Keratinocyte (primary cell): Measurements from ENCODE around the gene TRIML1. TPM values are rescaled to one million over a fixed set of nuclear protein-coding genes. Genes with fewer than 3 reads are reported as not detected.

ENCODE experiments used
- DNase-seq: peaks from one replicate; pipeline ENCODE4 v3.0.0-alpha.2; 2011; ENCODE audit warnings: low read depth, missing footprints, low spot score
- FAIRE-seq: peaks from 2 replicates; lab custom pipeline; 2011; peaks lifted over from hg19 to GRCh38; lab: Jason Lieb, UNC
- H2AFZ ChIP-seq: 2 replicates; pipeline ENCODE4 v1.6.0; 2012; ENCODE audit warnings: low read length, control low read depth, inconsistent platforms; ENCODE audit not compliant: control insufficient read depth
- H3K27ac ChIP-seq: 2 replicates; pipeline ENCODE4 v1.5.1; 2011; ENCODE audit warnings: low read length; ENCODE audit not compliant: control insufficient read depth, insufficient read depth
- H3K27me3 ChIP-seq: 3 replicates; pipeline ENCODE4 v1.6.0; 2011; ENCODE audit warnings: low read length; ENCODE audit not compliant: control insufficient read depth, insufficient read depth; ENCODE audit errors: extremely low read depth
- H3K36me3 ChIP-seq, 2 experiments: 2 replicates in 1 of 2; 3 replicates in 1 of 2; pipeline ENCODE4 v1.5.1; 2011; ENCODE audit warnings: low read length in 2 of 2, mild to moderate bottlenecking in 1 of 2; ENCODE audit not compliant: control insufficient read depth in 2 of 2, insufficient read depth in 2 of 2; ENCODE audit errors: extremely low read depth in 1 of 2
- H3K4me1 ChIP-seq: 3 replicates; pipeline ENCODE4 v1.5.1; 2011; ENCODE audit warnings: low read length; ENCODE audit not compliant: control insufficient read depth, insufficient read depth; ENCODE audit errors: extremely low read depth
- H3K4me2 ChIP-seq: 3 replicates; pipeline ENCODE4 v1.6.0; 2011; ENCODE audit warnings: low read depth, low read length; ENCODE audit not compliant: control insufficient read depth, insufficient read depth; ENCODE audit errors: extremely low read depth
- H3K4me3 ChIP-seq, 3 experiments: fragments of 200-600 bp in 1 of 3; sonication (generic) in 1 of 3; 2 replicates in 2 of 3; 3 replicates in 1 of 3; pipeline ENCODE4 v1.5.1; 2011 to 2016; ENCODE audit warnings: low read length in 3 of 3, mild to moderate bottlenecking in 3 of 3, control low read depth in 2 of 3, inconsistent platforms in 1 of 3, low read depth in 1 of 3, mixed read lengths in 1 of 3, mixed run types in 1 of 3, moderate library complexity in 1 of 3; ENCODE audit not compliant: control insufficient read depth in 2 of 3, insufficient read depth in 2 of 3; ENCODE audit errors: extremely low read depth in 1 of 3
- H3K79me2 ChIP-seq: 2 replicates; pipeline ENCODE4 v1.6.0; 2012; ENCODE audit warnings: low read length; ENCODE audit not compliant: control insufficient read depth, insufficient read depth
- H3K9ac ChIP-seq: 3 replicates; pipeline ENCODE4 v1.6.0; 2011; ENCODE audit warnings: low read length; ENCODE audit not compliant: control insufficient read depth, insufficient read depth; ENCODE audit errors: extremely low read depth
- H3K9me1 ChIP-seq: 3 replicates; pipeline ENCODE4 v1.6.0; 2011; ENCODE audit warnings: low read length; ENCODE audit not compliant: control insufficient read depth, insufficient read depth; ENCODE audit errors: extremely low read depth
- H3K9me3 ChIP-seq: 2 replicates; pipeline ENCODE4 v1.5.1; 2012; ENCODE audit warnings: low read depth, low read length; ENCODE audit not compliant: control insufficient read depth
- H4K20me1 ChIP-seq: 3 replicates; pipeline ENCODE4 v1.6.0; 2011; ENCODE audit warnings: low read length; ENCODE audit not compliant: control insufficient read depth, insufficient read depth; ENCODE audit errors: extremely low read depth
- EZH2 ChIP-seq: IDR thresholded peaks from one replicate; pipeline ENCODE4 v1.6.1; 2012; ENCODE audit warnings: inconsistent platforms, mild to moderate bottlenecking, low read length, moderate library complexity
- dilution Hi-C: fragments of 300-500 bp; cut with MboI; formaldehyde crosslinking; loops from one replicate; pipeline ENCODE4 v1.7.0; 2020; ENCODE audit warnings: low sequenced_read_pairs; ENCODE audit not compliant: extremely low pct_ligation_motif_present
- polyA plus RNA-seq, 5 experiments: library from polyadenylated mRNA; depleted of rRNA in 3 of 5; stranded (reverse) in 3 of 5; stranded (forward) in 1 of 5; unstranded in 1 of 5; fragments of >200 nt; gene quantifications; 1 replicate in 1 of 5; 2 replicates in 3 of 5; 3 replicates in 1 of 5; pipeline versions ENCODE4 v1.2.1 to v1.2.3, GENCODE V29; 2011 to 2012; ENCODE audit warnings: missing spikeins in 2 of 5, low read depth in 1 of 5, low replicate concordance in 1 of 5
- TF ChIP-seq, protein P1 (sequence below), 3 experiments: IDR thresholded peaks in 1 of 3; conservative IDR thresholded peaks in 1 of 3; optimal IDR thresholded peaks in 1 of 3; 2 replicates in 2 of 3; 3 replicates in 1 of 3; pipeline versions ENCODE3 to v1.5.1; 2011; ENCODE audit warnings: low read length in 3 of 3, mild to moderate bottlenecking in 3 of 3, moderate library complexity in 2 of 3, control low read depth in 1 of 3, inconsistent platforms in 1 of 3; ENCODE audit not compliant: insufficient read depth in 2 of 3; ENCODE audit errors: extremely low read depth in 1 of 3

TRIML1 gene
- polyA plus RNA-seq, 1 donor (not counting 4 experiments of a cell fraction or from before 2014, with no cell fraction given) = not detected

DNA sequence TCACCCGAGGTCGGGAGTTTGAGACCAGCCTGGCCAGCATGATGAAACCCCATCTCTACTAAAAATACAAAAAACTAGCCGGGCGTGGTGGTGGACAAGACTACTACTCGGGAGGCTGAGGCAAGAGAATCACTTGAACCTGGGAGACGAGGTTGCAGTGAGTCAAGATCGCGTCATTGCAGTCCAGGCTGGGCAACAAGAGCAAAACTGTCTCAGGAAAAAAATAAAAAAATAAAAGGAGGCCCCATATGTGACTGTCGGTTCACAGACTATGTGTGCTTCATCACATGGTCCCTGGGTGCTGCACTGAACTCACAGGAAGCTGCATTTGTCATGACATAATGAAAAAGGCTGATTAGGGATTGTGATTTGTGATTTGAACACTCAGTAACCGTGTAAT is 6.4 kb downstream of the TRIML1 start:
- no peak overlapping the region for H3K9ac ChIP-seq
- H3K9me3 ChIP-seq = no peaks in the 10 kb centered on the region
- H4K20me1 ChIP-seq = no peaks in the 10 kb centered on the region
- DNase-seq = no peak
- H2AFZ ChIP-seq = no peak overlapping the region
- no peak overlapping the region for H3K4me2 ChIP-seq
- H3K36me3 ChIP-seq = no peaks in the 10 kb centered on the region
- TF ChIP-seq, protein P1, sequence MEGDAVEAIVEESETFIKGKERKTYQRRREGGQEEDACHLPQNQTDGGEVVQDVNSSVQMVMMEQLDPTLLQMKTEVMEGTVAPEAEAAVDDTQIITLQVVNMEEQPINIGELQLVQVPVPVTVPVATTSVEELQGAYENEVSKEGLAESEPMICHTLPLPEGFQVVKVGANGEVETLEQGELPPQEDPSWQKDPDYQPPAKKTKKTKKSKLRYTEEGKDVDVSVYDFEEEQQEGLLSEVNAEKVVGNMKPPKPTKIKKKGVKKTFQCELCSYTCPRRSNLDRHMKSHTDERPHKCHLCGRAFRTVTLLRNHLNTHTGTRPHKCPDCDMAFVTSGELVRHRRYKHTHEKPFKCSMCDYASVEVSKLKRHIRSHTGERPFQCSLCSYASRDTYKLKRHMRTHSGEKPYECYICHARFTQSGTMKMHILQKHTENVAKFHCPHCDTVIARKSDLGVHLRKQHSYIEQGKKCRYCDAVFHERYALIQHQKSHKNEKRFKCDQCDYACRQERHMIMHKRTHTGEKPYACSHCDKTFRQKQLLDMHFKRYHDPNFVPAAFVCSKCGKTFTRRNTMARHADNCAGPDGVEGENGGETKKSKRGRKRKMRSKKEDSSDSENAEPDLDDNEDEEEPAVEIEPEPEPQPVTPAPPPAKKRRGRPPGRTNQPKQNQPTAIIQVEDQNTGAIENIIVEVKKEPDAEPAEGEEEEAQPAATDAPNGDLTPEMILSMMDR (optimal IDR thresholded peaks at IDR 0.05 in 1 of 3, IDR thresholded peaks at IDR 0.05 in 1 of 3, conservative IDR thresholded peaks at IDR 0.05 in 1 of 3; ENCODE audit: extremely low read depth in 1 of 3, insufficient read depth in 2 of 3, low read length in 3 of 3) = no peak
- TF ChIP-seq EZH2 = no peak
- no peak for FAIRE-seq
- no peaks in the 10 kb centered on the region for H3K4me1 ChIP-seq
- H3K27ac ChIP-seq = no peak overlapping the region
- dilution Hi-C loops = no loop called here
- no peak overlapping the region for H3K4me3 ChIP-seq
- no peaks in the 10 kb centered on the region for H3K27me3 ChIP-seq
- no peaks in the 10 kb centered on the region for H3K9me1 ChIP-seq
- no peaks in the 10 kb centered on the region for H3K79me2 ChIP-seq

DNA sequence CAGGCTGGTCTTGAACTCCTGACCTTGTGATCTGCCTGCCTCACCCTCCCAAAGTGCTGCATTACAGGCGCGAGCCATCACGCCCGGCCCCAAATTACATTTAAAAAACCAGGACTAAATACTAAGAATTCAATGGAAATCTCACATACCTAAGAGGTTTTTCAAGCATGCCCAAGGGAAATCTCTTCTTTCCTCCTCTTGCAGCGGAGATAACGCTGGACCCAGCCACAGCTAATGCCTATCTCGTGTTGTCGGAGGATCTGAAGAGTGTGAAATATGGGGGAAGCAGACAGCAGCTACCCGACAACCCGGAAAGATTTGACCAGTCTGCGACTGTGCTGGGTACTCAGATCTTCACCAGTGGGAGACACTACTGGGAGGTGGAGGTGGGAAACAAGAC is 7.4 kb downstream of the TRIML1 start:
- no peak for TF ChIP-seq EZH2
- TF ChIP-seq, protein P1 (optimal IDR thresholded peaks at IDR 0.05 in 1 of 3, IDR thresholded peaks at IDR 0.05 in 1 of 3, conservative IDR thresholded peaks at IDR 0.05 in 1 of 3; ENCODE audit: extremely low read depth in 1 of 3, insufficient read depth in 2 of 3, low read length in 3 of 3) = no peak
- H3K79me2 ChIP-seq = no peaks in the 10 kb centered on the region
- no peak overlapping the region for H3K4me2 ChIP-seq
- no peak overlapping the region for H2AFZ ChIP-seq
- H4K20me1 ChIP-seq = no peaks in the 10 kb centered on the region
- FAIRE-seq (no peak), DNase-seq (no peak)
- H3K9me1 ChIP-seq = no peaks in the 10 kb centered on the region
- no peaks in the 10 kb centered on the region for H3K4me1 ChIP-seq
- H3K36me3 ChIP-seq = no peaks in the 10 kb centered on the region
- dilution Hi-C loops = no loop called here
- no peak overlapping the region for H3K4me3 ChIP-seq
- no peak overlapping the region for H3K27ac ChIP-seq
- H3K27me3 ChIP-seq = no peaks in the 10 kb centered on the region
- no peaks in the 10 kb centered on the region for H3K9me3 ChIP-seq
- no peak overlapping the region for H3K9ac ChIP-seq
